Progenitor cell of endocrine pancreas (in vitro differentiated cells): ENCODE measurements around the gene MS4A7. TPM values are rescaled to one million over a fixed set of nuclear protein-coding genes. Genes with fewer than 3 reads are reported as not detected.

ENCODE experiments used
- DNase-seq: peaks from one replicate; pipeline ENCODE4 v3.0.0; 2021; ENCODE audit warnings: low spot score; ENCODE audit not compliant: unreplicated experiment
- H3K27ac Mint-ChIP-seq: 2 replicates; pipeline ENCODE4 v1.8.0; 2021; ENCODE audit warnings: mild to moderate bottlenecking, moderate library complexity, mixed read lengths
- H3K27me3 Mint-ChIP-seq: 2 replicates; pipeline ENCODE4 v1.8.0; 2021; ENCODE audit warnings: mixed read lengths
- H3K36me3 Mint-ChIP-seq: 2 replicates; pipeline ENCODE4 v1.8.0; 2022; ENCODE audit warnings: mixed read lengths; ENCODE audit not compliant: insufficient read depth
- H3K4me1 Mint-ChIP-seq: 2 replicates; pipeline ENCODE4 v1.8.0; 2021; ENCODE audit warnings: low read depth, mixed read lengths
- H3K4me3 Mint-ChIP-seq: 2 replicates; pipeline ENCODE4 v1.8.0; 2021; ENCODE audit warnings: low read depth, mild to moderate bottlenecking, moderate library complexity, mixed read lengths
- H3K9me3 Mint-ChIP-seq: 2 replicates; pipeline ENCODE4 v1.8.0; 2021; ENCODE audit warnings: low read depth, mixed read lengths
- CTCF ChIP-seq: fragments of 200-600 bp; sonication (generic); IDR thresholded peaks from one replicate; pipeline ENCODE4 v1.5.0; 2021; ENCODE audit warnings: antibody characterized with exemption, mild to moderate bottlenecking; ENCODE audit not compliant: unreplicated experiment
- total RNA-seq: library from RNA; stranded (reverse); gene quantifications from 2 replicates; pipeline ENCODE4 v1.2.1, GENCODE V29; 2021

The MS4A7 gene
- total RNA-seq, 1 donor from 2014 or later = not detected

GRCh38 chr11:60348116-60348515, 30.2 kb upstream of the MS4A7 start:
- no peak overlapping the region for H3K4me3 Mint-ChIP-seq
- DNase-seq = no peak
- H3K27ac Mint-ChIP-seq = no peak overlapping the region
- H3K4me1 Mint-ChIP-seq = peaks cover 12% of the 10 kb centered on the region
- peaks cover 1% of the 10 kb centered on the region for H3K36me3 Mint-ChIP-seq
- no peak for TF ChIP-seq CTCF
- H3K9me3 Mint-ChIP-seq = peaks cover 6% of the 10 kb centered on the region
- H3K27me3 Mint-ChIP-seq = peaks cover 11% of the 10 kb centered on the region

DNA sequence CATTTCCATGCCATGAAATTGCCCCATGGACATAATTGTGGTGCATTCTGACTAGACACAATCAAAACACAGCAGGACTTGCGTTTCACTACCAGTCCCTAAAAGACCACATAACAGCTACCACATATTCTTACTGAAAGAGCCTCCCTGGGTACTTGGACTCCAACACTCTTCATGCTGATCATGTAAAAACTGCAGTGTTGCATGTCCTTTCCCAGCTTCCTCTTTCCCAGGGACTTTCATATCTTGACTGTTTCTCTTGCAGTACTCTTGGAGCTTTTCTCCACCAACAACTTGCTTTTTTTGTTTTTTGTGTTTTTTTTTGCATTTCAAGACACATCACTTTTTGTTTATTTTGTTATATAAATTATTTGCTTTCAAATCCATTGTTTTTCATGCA, 28.3 kb upstream of the MS4A7 start:
- TF ChIP-seq CTCF = no peak

DNA sequence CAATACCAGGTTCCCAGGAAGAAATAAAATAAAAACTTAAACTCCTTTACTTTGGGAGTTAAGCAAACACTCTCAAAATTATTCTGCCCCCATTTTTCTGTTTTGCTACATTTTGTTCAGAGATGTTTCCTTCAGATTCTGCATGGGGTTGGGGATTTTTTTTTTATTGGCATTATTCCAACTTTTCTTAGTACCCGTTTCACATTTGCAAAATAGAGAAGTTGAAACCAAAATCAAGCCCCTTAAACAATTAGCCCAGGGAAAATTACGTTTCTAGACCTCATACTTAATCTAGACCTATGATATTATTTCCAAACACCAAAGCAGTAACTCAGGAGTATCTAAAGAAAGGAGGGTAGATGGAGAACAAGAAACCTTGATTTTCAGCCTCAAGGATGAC, 20.6 kb upstream of the MS4A7 start:
- Mint-ChIP-seq H3K4me3 (no peak overlapping the region), H3K36me3 (peaks cover 2% of the 10 kb centered on the region), H3K27ac (no peak overlapping the region), H3K4me1 (no peaks in the 10 kb centered on the region), H3K27me3 (no peaks in the 10 kb centered on the region), H3K9me3 (peaks cover 22% of the 10 kb centered on the region)
- DNase-seq = no peak
- TF ChIP-seq CTCF = no peak

More for the DNA sequence above, 28.3 kb upstream of the MS4A7 start:
- no peak for DNase-seq
- Mint-ChIP-seq H3K27me3 (peaks cover 6% of the 10 kb centered on the region), H3K36me3 (peaks cover 3% of the 10 kb centered on the region), H3K4me3 (no peak overlapping the region), H3K9me3 (peaks cover 21% of the 10 kb centered on the region), H3K4me1 (peaks cover 12% of the 10 kb centered on the region), H3K27ac (no peak overlapping the region)

GRCh38 chr11:60360621-60361020, 17.7 kb upstream of the MS4A7 start:
- Mint-ChIP-seq H3K4me3 (no peak overlapping the region), H3K27ac (no peak overlapping the region), H3K36me3 (no peaks in the 10 kb centered on the region), H3K9me3 (peaks cover 7% of the 10 kb centered on the region), H3K4me1 (peaks cover 3% of the 10 kb centered on the region), H3K27me3 (peaks cover 4% of the 10 kb centered on the region)
- no peak for DNase-seq
- TF ChIP-seq CTCF = no peak

- no peak for DNase-seq
- TF ChIP-seq CTCF = no peak
- Mint-ChIP-seq H3K9me3 (peaks cover 7% of the 10 kb centered on the region), H3K4me1 (peaks cover 3% of the 10 kb centered on the region), H3K4me3 (no peak overlapping the region), H3K27me3 (peaks cover 4% of the 10 kb centered on the region), H3K36me3 (no peaks in the 10 kb centered on the region), H3K27ac (no peak overlapping the region)
These were observed 16.1 kb upstream of the MS4A7 start for GRCh38 chr11:60362241-60362640.
